Spleen (tissue), 11 donors: ENCODE measurements around the gene GSG1L2. TPM values are rescaled to one million over a fixed set of nuclear protein-coding genes. Genes with fewer than 3 reads are reported as not detected.
A peak's percentile ranks its signal among the peaks of the same experiment; 100 is the strongest.

ENCODE experiments used
- DNase-seq: peaks from one replicate; pipeline ENCODE4 v3.0.0-alpha.2; 2020
- H3K27ac ChIP-seq, 8 donors: fragments of 200-600 bp; sonication (generic) in 7 of 8; 1 replicate in 4 of 8; 2 replicates in 4 of 8; pipeline versions ENCODE4 v1.5.0 to v1.8.0; 2016 to 2021; ENCODE audit warnings: inconsistent platforms in 4 of 8, mild to moderate bottlenecking in 4 of 8, moderate library complexity in 1 of 8
- H3K27me3 ChIP-seq, 7 donors: fragments of 200-600 bp; sonication (generic) in 6 of 7; replicated peaks in 1 of 7; 1 replicate in 4 of 7; 2 replicates in 3 of 7; pipeline versions ENCODE4 v1.5.0 to v1.8.0; 2016 to 2021; ENCODE audit warnings: inconsistent platforms in 3 of 7, mild to moderate bottlenecking in 1 of 7
- H3K36me3 ChIP-seq, 6 donors: fragments of 200-600 bp; sonication (generic) in 5 of 6; 1 replicate in 4 of 6; 2 replicates in 2 of 6; pipeline versions ENCODE4 v1.5.0 to v1.8.0; 2016 to 2021; ENCODE audit warnings: inconsistent platforms in 2 of 6
- H3K4me1 ChIP-seq, 6 donors: fragments of 200-600 bp; sonication (generic) in 5 of 6; 1 replicate in 3 of 6; 2 replicates in 3 of 6; pipeline versions ENCODE4 v1.5.0 to v1.8.0; 2016 to 2021; ENCODE audit warnings: inconsistent platforms in 3 of 6
- H3K4me3 ChIP-seq, 8 donors: fragments of 200-600 bp; sonication (generic) in 7 of 8; 1 replicate in 4 of 8; 2 replicates in 4 of 8; pipeline versions ENCODE4 v1.5.0 to v1.8.0; 2016 to 2021; ENCODE audit warnings: inconsistent platforms in 4 of 8, mild to moderate bottlenecking in 4 of 8, moderate library complexity in 2 of 8
- H3K9me3 ChIP-seq, 8 donors: fragments of 200-600 bp; sonication (generic) in 7 of 8; 1 replicate in 4 of 8; 2 replicates in 4 of 8; pipeline versions ENCODE4 v1.5.0 to v1.8.0; 2016 to 2021; ENCODE audit warnings: inconsistent platforms in 4 of 8
- CTCF ChIP-seq, 11 experiments: fragments of 200-600 bp in 7 of 11; fragments of 450-650 bp in 4 of 11; sonication (generic) in 4 of 11; IDR thresholded peaks in 8 of 11; conservative IDR thresholded peaks in 3 of 11; 1 replicate in 7 of 11; 2 replicates in 4 of 11; pipeline versions ENCODE4 v1.4.0 to v1.8.0; 2016 to 2021; ENCODE audit warnings: antibody characterized with exemption in 11 of 11, inconsistent platforms in 4 of 11, mild to moderate bottlenecking in 1 of 11
- POLR2A ChIP-seq, 3 donors: fragments of 450-650 bp; IDR thresholded peaks; one replicate each; pipeline ENCODE4 v1.5.1; 2017; ENCODE audit warnings: antibody characterized with exemption in 3 of 3, mild to moderate bottlenecking in 1 of 3
- POLR2AphosphoS5 ChIP-seq, 3 donors: sonication (generic); formaldehyde crosslinking; IDR thresholded peaks; one replicate each; pipeline ENCODE4 v1.5.1; 2017; ENCODE audit warnings: antibody characterized with exemption in 3 of 3
- WGBS, 5 donors: extraction: QIAGEN DNeasy Blood & Tissue Kit in 3 of 5; methylation state at CpG; one replicate each; pipeline versions ENCODE4 v1.1.5 to v1.1.7; 2013 to 2018; 5-methylcytosine and 5-hydroxymethylcytosine counted together
- intact Hi-C: fragments of 100-400 bp; cut with DNase I; formaldehyde crosslinking; loops from one replicate; pipeline ENCODE4 v1.15.0; 2023; ENCODE audit warnings: low total_unique reads
- polyA plus RNA-seq, 3 donors: library from polyadenylated mRNA; stranded (reverse); fragments of 200-250 nt; gene quantifications; one replicate each; pipeline ENCODE4 v1.2.1, GENCODE V29; 2013
- total RNA-seq, 7 donors: library from RNA; depleted of rRNA in 3 of 7; stranded (reverse); fragments of >200 nt in 3 of 7; fragmentation: NEBNext Ultra II Directional in 4 of 7; extraction: Animal tissue kit (Norgen Biotek cat#: 25700) in 4 of 7; gene quantifications; one replicate each; pipeline versions ENCODE4 v1.1.0 to v1.2.1, GENCODE V29; 2016 to 2021
- donor health status: healthy with polysubstance abuse.
- donor health status: DM: no; HTN: no; CAD: no; lungs with moderate emphysema.
- donor health status: DM: no; HTN: no; CAD: no.
- donor health status: Bipolar disorder and iron deficiency.
- donor health status: healthy.
- donor health status: DM: no; HTN: no; CAD: no.
- donor health status: DM: yes; HTN: yes; CAD: no.

Gene GSG1L2
- total and polyA plus RNA-seq, 10 donors, result not detected

- no peak for TF ChIP-seq POLR2A (IDR thresholded peaks at IDR 0.05)
- TF ChIP-seq POLR2AphosphoS5 (IDR thresholded peaks at IDR 0.05), result peak in 1 of 3 donors; percentile 9
- intact Hi-C loops, result no loop called here
- Histone ChIP-seq H3K9me3 (no peaks in the 10 kb centered on the region), H3K27me3 (peaks cover 0 to 23% (median 6%) of the 10 kb centered on the region in 7 donors), H3K36me3 (no peaks in the 10 kb centered on the region), H3K27ac (no peak overlapping the region), H3K4me3 (no peak overlapping the region), H3K4me1 (peaks cover 0 to 3% (median 0%) of the 10 kb centered on the region in 6 donors)
- WGBS, 5 donors, result 26 to 47% (median 40%) methylated on average over 4 of the region's 4 CpGs
- no peak for DNase-seq
These were observed 58.2 kb downstream of the GSG1L2 start for GRCh38 chr17:9763643-9764042.

GRCh38 chr17:9760266-9760665, 61.6 kb downstream of the GSG1L2 start:
- no peaks in the 10 kb centered on the region for H3K36me3 ChIP-seq
- no peaks in the 10 kb centered on the region for H3K9me3 ChIP-seq
- WGBS, 5 donors, result 71 to 84% (median 72%) methylated on average over 1 of the region's 1 CpG
- peaks cover 0 to 28% (median 0%) of the 10 kb centered on the region in 7 donors for H3K27me3 ChIP-seq
- no peak overlapping the region for H3K4me3 ChIP-seq
- TF ChIP-seq POLR2A (IDR thresholded peaks at IDR 0.05), result no peak
- no peak for TF ChIP-seq POLR2AphosphoS5 (IDR thresholded peaks at IDR 0.05)
- no peak for TF ChIP-seq CTCF (IDR thresholded peaks at IDR 0.05 in 8 of 11, conservative IDR thresholded peaks at IDR 0.05 in 3 of 11)
- DNase-seq, result no peak
- H3K27ac ChIP-seq, result no peak overlapping the region
- intact Hi-C loops, result no loop called here
- no peaks in the 10 kb centered on the region for H3K4me1 ChIP-seq

GRCh38 chr17:9755083-9755482, 66.8 kb downstream of the GSG1L2 start:
- no peak for TF ChIP-seq POLR2A (IDR thresholded peaks at IDR 0.05)
- TF ChIP-seq POLR2AphosphoS5 (IDR thresholded peaks at IDR 0.05), result no peak
- TF ChIP-seq CTCF (IDR thresholded peaks at IDR 0.05 in 8 of 11, conservative IDR thresholded peaks at IDR 0.05 in 3 of 11), result no peak
- Histone ChIP-seq H3K4me3 (no peak overlapping the region), H3K27ac (no peak overlapping the region), H3K4me1 (no peaks in the 10 kb centered on the region), H3K9me3 (no peaks in the 10 kb centered on the region), H3K36me3 (no peaks in the 10 kb centered on the region), H3K27me3 (peaks cover 0 to 59% (median 0%) of the 10 kb centered on the region in 7 donors)
- intact Hi-C loops, result no loop called here
- no peak for DNase-seq
- 68 to 85% (median 74%) methylated on average over 3 of the region's 3 CpGs for WGBS, 5 donors

Other genes with a start within 250 kb of the GSG1L2 start
- 10 to 100 TPM; 37.3 to 59.8 (median 47.4) TPM for gene STX8, start 246.3 kb downstream of the GSG1L2 start, total RNA-seq
- gene STX8, start 246.3 kb downstream of the GSG1L2 start, polyA plus RNA-seq, result 10 to 100 TPM; 41.6 to 54.7 (median 50.4) TPM
- gene CFAP52, start 245.4 kb downstream of the GSG1L2 start, total RNA-seq, result not detected
- gene CFAP52, start 245.4 kb downstream of the GSG1L2 start, polyA plus RNA-seq, result not detected
- under 1 TPM; 0.14 to 0.39 (median 0.34) TPM for gene USP43, start 176.6 kb downstream of the GSG1L2 start, total RNA-seq
- under 1 TPM; 0.13 to 0.22 (median 0.17) TPM for gene USP43, start 176.6 kb downstream of the GSG1L2 start, polyA plus RNA-seq
- gene DHRS7C, start 30.5 kb downstream of the GSG1L2 start, total RNA-seq, result not detected
- gene DHRS7C, start 30.5 kb downstream of the GSG1L2 start, polyA plus RNA-seq, result under 1 TPM in 1 of 3 donors, not detected in 2; 0.09 TPM
- under 1 TPM in 3 of 7 donors, not detected in 4; 0.07 to 0.63 (median 0.17) TPM for gene GLP2R, start 3.8 kb upstream of the GSG1L2 start, total RNA-seq
- gene GLP2R, start 3.8 kb upstream of the GSG1L2 start, polyA plus RNA-seq, result under 1 TPM; 0.07 to 0.22 (median 0.12) TPM
- gene RCVRN, start 83.2 kb upstream of the GSG1L2 start, total RNA-seq, result 1 to 10 TPM in 1 of 7 donors, under 1 TPM in 6; 0.11 to 1.4 (median 0.32) TPM
- under 1 TPM; 0.03 to 0.64 (median 0.30) TPM for gene RCVRN, start 83.2 kb upstream of the GSG1L2 start, polyA plus RNA-seq